Lung (tissue), 12 donors: ENCODE data around the gene EML2. TPM values are rescaled to one million over a fixed set of nuclear protein-coding genes. Genes with fewer than 3 reads are reported as not detected.
A peak's percentile ranks its signal among the peaks of the same experiment; 100 is the strongest.
"Not testable (repeated sequence)": the region's sequence is repeated elsewhere in the genome, so short reads cannot be mapped to it uniquely, and the experiment has no call there.

Source experiments
- ATAC-seq: fragments of 200-7000 bp; cut with Tn5 transposase; one replicate; pipeline ENCODE4 v1.9.1; 2020; ENCODE audit warnings: moderate number of reproducible peaks; ENCODE audit not compliant: insufficient read depth, low FRiP score
- DNase-seq, 3 donors: peaks; one replicate each; pipeline ENCODE4 v3.0.0-alpha.2; 2013 to 2017
- H3K27ac ChIP-seq, 2 donors: one replicate each; pipeline ENCODE4 v1.5.1; 2013; ENCODE audit warnings: mild to moderate bottlenecking in 2 of 2, moderate library complexity in 2 of 2, control low read depth in 1 of 2, inconsistent platforms in 1 of 2, low read depth in 1 of 2, low read length in 1 of 2
- H3K27me3 ChIP-seq, 3 donors: one replicate each; pipeline ENCODE4 v1.5.1; 2013; ENCODE audit warnings: low read length in 2 of 3; ENCODE audit not compliant: control insufficient read depth in 3 of 3, insufficient read depth in 3 of 3
- H3K36me3 ChIP-seq, 4 donors: one replicate each; pipeline ENCODE4 v1.5.1; 2013; ENCODE audit warnings: low read length in 4 of 4, mild to moderate bottlenecking in 1 of 4, moderate library complexity in 1 of 4; ENCODE audit not compliant: control insufficient read depth in 4 of 4, insufficient read depth in 4 of 4
- H3K4me1 ChIP-seq, 5 donors: one replicate each; pipeline ENCODE4 v1.5.1; 2013; ENCODE audit warnings: low read length in 5 of 5, mild to moderate bottlenecking in 2 of 5, moderate library complexity in 1 of 5; ENCODE audit not compliant: control insufficient read depth in 5 of 5, insufficient read depth in 5 of 5
- H3K4me3 ChIP-seq: one replicate; pipeline ENCODE4 v1.5.1; 2013; ENCODE audit warnings: mild to moderate bottlenecking, control low read depth, moderate library complexity
- H3K9ac ChIP-seq, 2 donors: one replicate each; pipeline ENCODE4 v1.5.1; 2013; ENCODE audit warnings: low read length in 2 of 2, control low read depth in 1 of 2; ENCODE audit not compliant: insufficient read depth in 1 of 2
- H3K9me3 ChIP-seq, 4 donors: one replicate each; pipeline ENCODE4 v1.5.1; 2013; ENCODE audit warnings: low read length in 3 of 4, mild to moderate bottlenecking in 1 of 4, moderate library complexity in 1 of 4; ENCODE audit not compliant: control insufficient read depth in 4 of 4, insufficient read depth in 3 of 4
- WGBS, 2 donors: extraction: QIAGEN DNeasy Blood & Tissue Kit; methylation state at CpG; one replicate each; pipeline ENCODE4 v1.1.7; 2013; 5-methylcytosine and 5-hydroxymethylcytosine counted together
- polyA plus RNA-seq, 2 donors: library from polyadenylated mRNA; stranded (reverse); fragments of 200-250 nt; gene quantifications; one replicate each; pipeline ENCODE4 v1.2.1, GENCODE V29; 2013
- total RNA-seq, 2 donors: library from RNA; depleted of rRNA in 1 of 2; stranded (reverse); fragments of >200 nt in 1 of 2; gene quantifications; one replicate each; pipeline ENCODE4 v1.2.1, GENCODE V29; 2014 to 2021
- TF ChIP-seq, protein P1 (sequence below): IDR thresholded peaks from 2 replicates; pipeline ENCODE4 v1.5.1; 2012; ENCODE audit warnings: mild to moderate bottlenecking; ENCODE audit errors: control extremely low read depth, extremely low read depth
- donor health status: control.
- donor health status: control.
- donor health status: Bipolar disorder and iron deficiency.
- donor health status: healthy.
- donor health status: DM: yes; HTN: yes; CAD: no.

The EML2 gene
- total and polyA plus RNA-seq, 4 donors = 31.9 to 74.5 (median 40.1) TPM

DNA sequence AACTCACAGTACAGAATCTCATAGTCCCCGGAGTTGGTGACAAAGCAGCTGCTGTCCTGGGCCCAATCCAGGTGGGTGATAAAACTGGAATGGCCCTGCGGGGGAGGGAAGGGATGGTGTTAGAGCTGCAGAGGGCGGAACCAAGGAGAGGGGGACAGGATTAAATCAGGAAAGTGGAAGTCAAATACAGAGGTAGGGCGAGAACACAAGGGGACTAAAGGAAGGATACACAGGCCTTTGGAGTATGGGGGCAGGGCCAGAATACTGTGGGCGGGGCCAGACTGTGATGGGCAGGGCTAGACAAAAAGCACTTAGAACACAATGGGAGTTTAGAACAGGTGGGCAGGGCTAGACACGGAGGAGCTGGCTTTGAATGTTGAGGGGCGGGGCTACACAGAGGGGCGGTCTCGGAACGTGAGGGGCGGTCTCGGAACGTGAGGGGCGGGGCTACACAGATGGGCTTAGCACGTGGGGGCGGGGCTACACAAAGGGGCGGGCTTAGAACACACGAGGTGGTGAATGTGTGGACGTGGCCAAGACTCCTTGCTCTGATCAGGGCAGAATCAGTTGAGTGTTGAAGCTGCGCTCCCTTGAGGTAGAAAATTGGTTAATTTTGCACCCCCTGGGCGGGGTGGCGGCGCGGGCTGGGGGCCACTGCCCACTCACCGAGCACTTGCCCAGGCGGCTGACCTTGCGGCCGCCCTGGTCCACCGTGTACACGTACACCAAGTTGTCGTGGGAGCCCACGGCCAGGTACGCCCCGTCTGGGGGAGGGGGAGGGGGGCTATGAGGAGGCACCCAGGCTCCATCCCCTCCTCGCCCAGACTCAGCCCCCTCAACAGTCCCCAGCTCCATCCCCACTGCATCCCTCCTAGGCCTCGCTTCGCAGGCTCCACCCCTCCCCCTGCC lies 23.1 kb downstream of the EML2 start:
- 55 to 71% methylated on average over 34 to 37 of the region's 37 CpGs for WGBS, 2 donors
- peak; percentile 80 to 91 (median 84) for DNase-seq
- H3K9ac ChIP-seq = no peak overlapping the region

DNA sequence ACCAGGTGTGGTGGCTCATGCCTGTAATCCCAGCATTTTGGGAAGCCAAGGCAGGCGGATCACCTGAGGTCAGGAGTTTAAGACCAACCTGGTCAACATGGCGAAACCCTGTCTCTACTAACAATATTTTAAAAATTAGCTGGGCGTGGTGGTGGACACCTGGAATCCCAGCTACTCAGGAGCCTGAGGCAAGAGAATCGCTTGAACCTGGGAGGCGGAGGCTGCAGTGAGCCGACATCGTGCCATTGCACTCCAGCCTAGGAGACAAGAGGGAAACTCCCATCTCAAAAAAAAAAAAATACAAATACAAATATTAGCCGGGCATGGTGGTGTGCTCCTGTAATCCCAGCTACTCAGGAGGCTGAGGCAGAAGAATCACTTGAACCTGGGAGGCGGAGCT lies 24.1 kb downstream of the EML2 start:
- not testable (repeated sequence) for H3K9me3 ChIP-seq, H3K4me3 ChIP-seq, ATAC-seq, H3K4me1 ChIP-seq, H3K9ac ChIP-seq, DNase-seq, H3K27me3 ChIP-seq, H3K27ac ChIP-seq
- 89 to 93% methylated on average over 9 of the region's 9 CpGs for WGBS, 2 donors
- peaks cover 0 to 39% (median 17%) of the 10 kb centered on the region in 4 donors for H3K36me3 ChIP-seq

More for the DNA sequence above, 23.1 kb downstream of the EML2 start:
- Histone ChIP-seq H3K9me3 (no peaks in the 10 kb centered on the region), H3K36me3 (peaks cover 0 to 43% (median 20%) of the 10 kb centered on the region in 4 donors), H3K4me3 (no peak overlapping the region), H3K27ac (peak overlapping the region in 1 of 2 donors; percentile 30), H3K27me3 (no peaks in the 10 kb centered on the region), H3K4me1 (peaks cover 0 to 8% (median 0%) of the 10 kb centered on the region in 5 donors)
- TF ChIP-seq, protein P1, sequence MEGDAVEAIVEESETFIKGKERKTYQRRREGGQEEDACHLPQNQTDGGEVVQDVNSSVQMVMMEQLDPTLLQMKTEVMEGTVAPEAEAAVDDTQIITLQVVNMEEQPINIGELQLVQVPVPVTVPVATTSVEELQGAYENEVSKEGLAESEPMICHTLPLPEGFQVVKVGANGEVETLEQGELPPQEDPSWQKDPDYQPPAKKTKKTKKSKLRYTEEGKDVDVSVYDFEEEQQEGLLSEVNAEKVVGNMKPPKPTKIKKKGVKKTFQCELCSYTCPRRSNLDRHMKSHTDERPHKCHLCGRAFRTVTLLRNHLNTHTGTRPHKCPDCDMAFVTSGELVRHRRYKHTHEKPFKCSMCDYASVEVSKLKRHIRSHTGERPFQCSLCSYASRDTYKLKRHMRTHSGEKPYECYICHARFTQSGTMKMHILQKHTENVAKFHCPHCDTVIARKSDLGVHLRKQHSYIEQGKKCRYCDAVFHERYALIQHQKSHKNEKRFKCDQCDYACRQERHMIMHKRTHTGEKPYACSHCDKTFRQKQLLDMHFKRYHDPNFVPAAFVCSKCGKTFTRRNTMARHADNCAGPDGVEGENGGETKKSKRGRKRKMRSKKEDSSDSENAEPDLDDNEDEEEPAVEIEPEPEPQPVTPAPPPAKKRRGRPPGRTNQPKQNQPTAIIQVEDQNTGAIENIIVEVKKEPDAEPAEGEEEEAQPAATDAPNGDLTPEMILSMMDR = no peak
- peak; percentile 59 for ATAC-seq

DNA sequence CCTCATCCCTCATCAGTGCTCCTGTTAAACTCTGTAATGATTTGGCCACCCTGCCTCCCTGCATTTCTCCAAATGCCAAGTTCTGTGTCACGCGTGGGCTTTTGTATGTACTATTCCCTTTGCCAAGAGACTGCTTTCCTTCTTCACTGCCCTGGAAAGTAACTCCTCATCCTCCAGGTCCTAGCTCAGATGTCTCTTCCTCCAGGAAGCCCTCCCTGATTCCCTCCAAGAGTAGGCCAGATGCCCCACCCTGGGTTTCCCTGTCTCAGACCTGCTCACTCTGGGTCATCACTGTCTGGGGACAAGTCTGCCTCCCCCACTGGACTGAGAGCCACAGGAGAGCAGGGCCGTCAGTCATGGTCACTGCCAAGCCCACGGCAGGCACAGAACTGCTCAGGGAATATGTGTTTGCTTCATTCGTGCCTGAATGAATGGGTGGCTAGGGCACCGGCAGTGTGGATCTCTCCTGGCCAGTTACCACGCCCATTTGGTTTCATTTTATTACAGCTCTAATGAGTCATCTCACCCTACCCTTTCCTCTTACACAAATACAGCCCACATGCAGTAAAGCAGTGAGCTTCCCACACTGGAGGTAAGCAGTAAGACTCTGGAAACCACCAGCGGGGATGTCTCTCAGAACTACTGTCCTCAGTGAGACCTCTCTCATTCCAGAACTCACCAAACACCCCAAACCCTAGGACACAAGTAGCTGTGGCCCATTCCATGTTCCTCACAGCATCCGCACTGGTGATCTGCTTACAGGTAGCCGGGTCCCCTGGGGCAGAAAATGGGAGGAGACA lies 25.1 kb downstream of the EML2 start:
- TF ChIP-seq, protein P1 = no peak
- Histone ChIP-seq H3K36me3 (peaks cover 0 to 34% (median 18%) of the 10 kb centered on the region in 4 donors), H3K4me1 (peaks cover 0 to 8% (median 0%) of the 10 kb centered on the region in 5 donors), H3K9ac (no peak overlapping the region), H3K27ac (peak overlapping the region in 1 of 2 donors; percentile 18), H3K4me3 (no peak overlapping the region), H3K27me3 (no peaks in the 10 kb centered on the region), H3K9me3 (no peaks in the 10 kb centered on the region)
- WGBS, 2 donors = 72 to 78% methylated on average over 10 of the region's 10 CpGs
- ATAC-seq = no peak
- DNase-seq = no peak

DNA sequence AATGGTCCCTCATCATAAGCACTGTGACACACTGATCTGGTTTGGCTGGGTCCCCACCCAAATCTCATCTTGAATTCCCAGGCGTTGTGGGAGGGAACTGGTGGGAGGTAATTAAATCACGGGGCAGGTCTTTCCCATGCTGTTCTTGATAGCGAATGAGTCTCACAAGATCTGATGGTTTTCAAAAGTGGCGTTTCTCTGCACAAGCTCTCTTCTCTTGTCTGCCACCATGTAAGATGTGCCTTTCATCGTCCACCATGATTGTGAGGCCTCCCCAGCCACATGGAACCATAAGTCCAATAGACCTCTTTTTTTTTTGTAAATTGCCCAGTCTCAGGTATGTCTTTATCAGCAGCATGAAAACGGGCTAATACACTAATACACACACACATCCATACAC lies 30.2 kb downstream of the EML2 start:
- Histone ChIP-seq H3K9me3 (peaks cover 0 to 3% (median 0%) of the 10 kb centered on the region in 4 donors), H3K36me3 (peaks cover 0 to 16% (median 13%) of the 10 kb centered on the region in 4 donors), H3K4me1 (peaks cover 0 to 7% (median 3%) of the 10 kb centered on the region in 5 donors), H3K27me3 (no peaks in the 10 kb centered on the region), H3K4me3 (no peak overlapping the region), H3K9ac (no peak overlapping the region), H3K27ac (no peak overlapping the region)
- no peak for DNase-seq
- WGBS, 2 donors = 95 to 97% methylated on average over 6 of the region's 6 CpGs
- TF ChIP-seq, protein P1 = no peak
- ATAC-seq = no peak
